DMS 273 (cell line): Measurements from ENCODE around the gene ZFYVE28.

Source experiments
- DNase-seq: peaks from one replicate; lab custom pipeline; 2025; ENCODE audit not compliant: unreplicated experiment; lab: John Stamatoyannopoulos, UW

ZFYVE28 gene

GRCh38 chr4:2252530-2253091 is 165.8 kb downstream of the ZFYVE28 start:
- DNase-seq, result no peak

GRCh38 chr4:2251795-2252529 is 166.5 kb downstream of the ZFYVE28 start:
- no peak for DNase-seq

GRCh38 chr4:2251073-2251794 is 167.2 kb downstream of the ZFYVE28 start:
- DNase-seq, result no peak

- DNase-seq, result no peak
These were observed 167.9 kb downstream of the ZFYVE28 start for GRCh38 chr4:2250357-2251072.

GRCh38 chr4:2249526-2250356 is 168.7 kb downstream of the ZFYVE28 start:
- DNase-seq, result no peak

GRCh38 chr4:2248821-2249261 is 169.6 kb downstream of the ZFYVE28 start:
- no peak for DNase-seq

- DNase-seq, result no peak
These were observed 170.2 kb downstream of the ZFYVE28 start for GRCh38 chr4:2248044-2248780.

- DNase-seq, result no peak
These were observed 171.1 kb downstream of the ZFYVE28 start for GRCh38 chr4:2247128-2248043.

GRCh38 chr4:2246384-2247127 is 171.9 kb downstream of the ZFYVE28 start:
- no peak for DNase-seq

- DNase-seq, result no peak
These were observed 172.6 kb downstream of the ZFYVE28 start for GRCh38 chr4:2245787-2246275.

- no peak for DNase-seq
These were observed 173.2 kb downstream of the ZFYVE28 start for GRCh38 chr4:2245057-2245786.

GRCh38 chr4:2243681-2244380 is 174.6 kb downstream of the ZFYVE28 start:
- peak; percentile 42 for DNase-seq

- DNase-seq, result peak; percentile 97
These were observed 176.8 kb downstream of the ZFYVE28 start, which contains the start of the genes HAUS3 and POLN for GRCh38 chr4:2241410-2242353. TSS of gene HAUS3 (minus strand) at chr4:2242121. CDS start at chr4:2240946, 1,175 bp downstream. TSS of gene POLN (minus strand) at chr4:2242121. CDS start at chr4:2229231, 12,890 bp downstream.

- DNase-seq, result no peak
These were observed 177.4 kb downstream of the ZFYVE28 start for GRCh38 chr4:2241003-2241402.

- DNase-seq, result no peak
These were observed 181.3 kb downstream of the ZFYVE28 start for GRCh38 chr4:2236944-2237666.
